Activated CD4-positive, alpha-beta T cell treated with anti-CD3 and anti-CD28 coated beads for 36 hours (primary cell): Measurements from ENCODE around the gene JAZF1. TPM values are rescaled to one million over a fixed set of nuclear protein-coding genes. Genes with fewer than 3 reads are reported as not detected.

Source experiments
- ATAC-seq: fragments of 200-7000 bp; cut with Tn5 transposase; one replicate; pipeline ENCODE4 v1.10.0; 2021; ENCODE audit warnings: mild to moderate bottlenecking, moderate library complexity
- CTCF ChIA-PET: fragments of 350-600 bp; sonication (Branson Sonifier 250); formaldehyde crosslinking; loops from one replicate; lab custom pipeline; 2021; ENCODE audit warnings: antibody characterized with exemption; lab: Charles Lee
- POLR2A ChIA-PET: fragments of 350-600 bp; sonication (Branson Sonifier 250); formaldehyde crosslinking; loops from one replicate; lab custom pipeline; 2021; ENCODE audit warnings: antibody characterized with exemption, inconsistent platforms; lab: Charles Lee
- DNase-seq: peaks from one replicate; pipeline ENCODE4 v3.0.0-alpha.2; 2020
- H3K27ac Mint-ChIP-seq: one replicate; pipeline ENCODE4 v1.8.0; 2021; ENCODE audit warnings: mixed read lengths
- H3K27me3 Mint-ChIP-seq: one replicate; pipeline ENCODE4 v1.8.0; 2021; ENCODE audit warnings: mixed read lengths
- H3K36me3 Mint-ChIP-seq: one replicate; pipeline ENCODE4 v1.8.0; 2021; ENCODE audit warnings: low read depth, mixed read lengths
- H3K4me1 Mint-ChIP-seq: one replicate; pipeline ENCODE4 v1.8.0; 2021; ENCODE audit warnings: mixed read lengths
- H3K4me3 Mint-ChIP-seq: one replicate; pipeline ENCODE4 v1.8.0; 2021; ENCODE audit warnings: mild to moderate bottlenecking, moderate library complexity, mixed read lengths
- H3K9me3 Mint-ChIP-seq: one replicate; pipeline ENCODE4 v1.8.0; 2021; ENCODE audit warnings: low read depth, mixed read lengths
- intact Hi-C, 2 experiments: fragments of 100-400 bp; cut with DNase I in 1 of 2; cut with micrococcal nuclease in 1 of 2; formaldehyde crosslinking; loops; one replicate each; pipeline versions ENCODE4 v1.14.2 to v1.15.1; 2022 to 2024; cut with DNase I, micrococcal nuclease
- total RNA-seq, 2 experiments: library from RNA; stranded (reverse); gene quantifications; one replicate each; pipeline ENCODE4 v1.2.3, GENCODE V29; 2021

The JAZF1 gene
- total RNA-seq, 2 experiments from 2014 or later, result 5.2 to 6.9 TPM

- Mint-ChIP-seq H3K9me3 (no peaks in the 10 kb centered on the region), H3K4me1 (peaks cover 9% of the 10 kb centered on the region), H3K27me3 (no peaks in the 10 kb centered on the region), H3K4me3 (no peak overlapping the region), H3K27ac (no peak overlapping the region), H3K36me3 (peaks cover 3% of the 10 kb centered on the region)
- intact Hi-C loops, result no loop called here
- ChIA-PET CTCF (interaction anchor here (1.2 to 2.2 kb wide), 2 partner anchors 8 to 27 kb away, joined by 6 to 9 read pairs; no protein-coding TSS in a partner anchor), POLR2A (no interaction called here)
- DNase-seq (no peak), ATAC-seq (no peak)
Observed at GRCh38 chr7:28104811-28105210, 75.8 kb downstream of the JAZF1 start.

DNA sequence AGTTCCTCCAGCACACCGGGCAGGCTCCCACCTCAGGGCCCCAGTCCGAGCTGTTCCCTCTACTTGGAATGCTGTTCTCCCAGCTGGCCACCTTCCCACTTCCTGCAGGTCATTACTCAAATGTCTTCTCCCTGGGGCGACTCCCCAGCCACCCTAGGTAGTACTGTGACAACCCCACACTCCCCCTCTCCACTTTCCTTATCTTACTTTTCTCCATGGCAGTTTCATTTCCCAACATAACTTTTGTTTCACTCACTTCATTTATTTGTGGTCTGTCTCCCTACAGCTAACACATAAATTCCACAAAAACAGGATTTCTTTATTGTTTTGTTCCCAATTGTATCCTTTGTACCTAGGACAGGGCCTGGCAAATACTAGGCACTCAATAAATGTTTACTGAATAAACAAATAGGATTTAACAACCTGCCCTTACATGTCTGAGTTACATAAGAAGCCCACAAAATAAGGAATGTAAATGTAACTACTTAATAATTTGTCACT lies 76.5 kb downstream of the JAZF1 start:
- H3K36me3 Mint-ChIP-seq, result peaks cover 3% of the 10 kb centered on the region
- ChIA-PET CTCF (no interaction called here), POLR2A (no interaction called here)
- H3K27me3 Mint-ChIP-seq, result no peaks in the 10 kb centered on the region
- no peak overlapping the region for H3K27ac Mint-ChIP-seq
- DNase-seq (no peak), ATAC-seq (no peak)
- H3K4me3 Mint-ChIP-seq, result no peak overlapping the region
- peaks cover 9% of the 10 kb centered on the region for H3K4me1 Mint-ChIP-seq
- H3K9me3 Mint-ChIP-seq, result no peaks in the 10 kb centered on the region
- intact Hi-C loops, result no loop called here

DNA sequence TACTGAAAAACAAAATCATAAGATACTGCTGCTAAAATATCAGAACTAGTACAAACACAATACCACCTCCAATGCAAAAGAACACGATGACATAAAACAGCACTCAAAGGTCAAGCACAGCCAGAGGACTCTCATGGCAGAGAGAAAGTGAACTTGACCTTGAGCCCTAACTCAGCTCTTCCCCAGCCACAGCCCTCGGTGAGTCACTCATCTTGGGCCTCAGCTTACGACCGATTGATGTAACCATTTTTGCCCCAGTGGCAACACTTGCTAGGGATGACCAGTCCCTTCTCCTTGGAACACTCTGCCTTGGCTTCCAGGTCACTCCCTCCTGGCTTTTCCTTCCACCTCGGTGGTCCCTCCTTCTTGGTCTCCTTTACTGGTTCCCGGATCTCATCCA lies 77.8 kb downstream of the JAZF1 start:
- H3K4me3 Mint-ChIP-seq, result no peak overlapping the region
- DNase-seq, result no peak
- ATAC-seq, result no peak
- intact Hi-C loops, result no loop called here
- H3K4me1 Mint-ChIP-seq, result no peaks in the 10 kb centered on the region
- H3K9me3 Mint-ChIP-seq, result no peaks in the 10 kb centered on the region
- H3K27me3 Mint-ChIP-seq, result no peaks in the 10 kb centered on the region
- ChIA-PET CTCF (interaction anchor here (0.6 to 1.0 kb wide), 3 partner anchors 9 to 270 kb away, joined by 3 read pairs; no protein-coding TSS in a partner anchor), POLR2A (no interaction called here)
- H3K27ac Mint-ChIP-seq, result no peak overlapping the region
- H3K36me3 Mint-ChIP-seq, result peaks cover 5% of the 10 kb centered on the region

GRCh38 chr7:28096713-28097112 lies 83.9 kb downstream of the JAZF1 start:
- ChIA-PET CTCF (interaction anchor here (0.5 to 5.4 kb wide), 34 partner anchors 9 to 901 kb away, joined by 3 to 47 read pairs (median 4); no protein-coding TSS in a partner anchor), POLR2A (no interaction called here)
- intact Hi-C loops, result loop anchor here (1.0 to 10.0 kb wide), 4 partner anchors 34 to 900 kb away; no protein-coding TSS in a partner anchor
- Mint-ChIP-seq H3K36me3 (peaks cover 4% of the 10 kb centered on the region), H3K4me3 (no peak overlapping the region), H3K27me3 (no peaks in the 10 kb centered on the region), H3K27ac (no peak overlapping the region), H3K4me1 (peaks cover 10% of the 10 kb centered on the region), H3K9me3 (no peaks in the 10 kb centered on the region)
- ATAC-seq, result peak; percentile 63
- DNase-seq, result peak; percentile 60

GRCh38 chr7:28095231-28095630 lies 85.4 kb downstream of the JAZF1 start:
- H3K27me3 Mint-ChIP-seq, result no peaks in the 10 kb centered on the region
- POLR2A ChIA-PET, result no interaction called here

DNA sequence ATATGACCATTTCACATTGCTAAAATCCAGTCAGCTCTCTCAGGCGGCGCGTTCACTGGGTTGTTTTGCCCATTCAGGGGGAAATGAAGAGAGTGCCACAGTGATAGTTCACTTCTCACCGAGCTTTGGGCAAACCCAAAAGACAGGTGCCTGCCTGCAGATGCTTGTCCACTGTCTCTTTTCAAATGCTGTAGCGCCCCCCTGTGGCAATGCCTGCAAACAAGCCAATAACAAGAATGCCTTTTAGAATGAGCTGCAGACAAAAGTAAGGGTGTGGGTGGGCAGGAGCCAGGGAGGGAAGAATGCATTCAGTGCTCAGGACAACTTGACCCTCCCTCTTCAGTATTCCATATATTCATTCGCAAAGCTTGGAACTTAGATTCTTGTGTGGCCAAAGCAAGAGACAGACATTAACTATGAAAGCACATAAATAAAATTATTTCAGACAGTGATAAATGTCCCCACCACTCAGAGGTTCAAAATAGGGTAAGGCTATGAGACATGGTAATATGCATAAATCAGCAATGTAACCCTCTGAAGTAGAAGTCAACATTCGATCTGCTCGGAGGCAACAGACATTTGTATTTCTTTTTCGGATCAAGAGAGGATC lies 86.9 kb downstream of the JAZF1 start:
- CTCF ChIA-PET, result interaction anchor here (0.6 to 5.4 kb wide), 18 partner anchors 8 to 898 kb away, joined by 3 to 47 read pairs (median 4); partner anchors contain the start of gene HIBADH
- ATAC-seq (peak; percentile 49), DNase-seq (peak; percentile 88)
- H3K4me3 Mint-ChIP-seq, result no peak overlapping the region
- intact Hi-C loops, result loop anchor here in 1 of 2 experiments (1.0 to 10.0 kb wide), 2 partner anchors 15 to 409 kb away; no protein-coding TSS in a partner anchor
- peaks cover 2% of the 10 kb centered on the region for H3K36me3 Mint-ChIP-seq
- no peak overlapping the region for H3K27ac Mint-ChIP-seq
- peaks cover 25% of the 10 kb centered on the region for H3K4me1 Mint-ChIP-seq
- POLR2A ChIA-PET, result no interaction called here
- no peaks in the 10 kb centered on the region for H3K9me3 Mint-ChIP-seq
- no peaks in the 10 kb centered on the region for H3K27me3 Mint-ChIP-seq

More at GRCh38 chr7:28095231-28095630, 85.4 kb downstream of the JAZF1 start:
- ATAC-seq (no peak), DNase-seq (no peak)
- no peak overlapping the region for H3K27ac Mint-ChIP-seq
- H3K4me1 Mint-ChIP-seq, result peaks cover 10% of the 10 kb centered on the region
- peaks cover 4% of the 10 kb centered on the region for H3K36me3 Mint-ChIP-seq
- intact Hi-C loops, result loop anchor here (5.0 to 10.0 kb wide), 2 partner anchors 410 to 898 kb away; no protein-coding TSS in a partner anchor
- CTCF ChIA-PET, result interaction anchor here (0.6 to 5.4 kb wide), 13 partner anchors 11 to 900 kb away, joined by 3 to 47 read pairs (median 4); no protein-coding TSS in a partner anchor
- no peak overlapping the region for H3K4me3 Mint-ChIP-seq
- H3K9me3 Mint-ChIP-seq, result no peaks in the 10 kb centered on the region

DNA sequence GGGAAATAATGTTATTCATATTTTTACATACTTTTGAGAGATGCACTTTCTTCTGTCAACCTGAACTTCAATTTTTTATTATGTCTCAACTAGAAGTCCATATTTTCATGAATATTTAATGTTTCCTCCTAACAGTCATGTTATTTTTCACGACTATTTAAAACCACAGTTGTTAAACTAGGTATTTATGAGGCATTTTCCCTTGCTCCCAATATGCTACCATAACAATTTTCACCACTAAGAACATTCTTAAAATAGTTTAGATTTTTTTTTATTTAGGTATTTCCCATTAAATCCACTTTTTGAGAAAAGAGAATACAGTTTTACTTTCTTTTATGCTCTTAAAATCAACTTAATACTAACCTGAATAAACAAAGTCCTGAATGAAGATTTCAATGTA lies 89.4 kb downstream of the JAZF1 start:
- no peaks in the 10 kb centered on the region for H3K9me3 Mint-ChIP-seq
- ChIA-PET CTCF (no interaction called here), POLR2A (no interaction called here)
- DNase-seq (no peak), ATAC-seq (no peak)
- H3K27ac Mint-ChIP-seq, result no peak overlapping the region
- peaks cover 17% of the 10 kb centered on the region for H3K4me1 Mint-ChIP-seq
- H3K27me3 Mint-ChIP-seq, result no peaks in the 10 kb centered on the region
- H3K4me3 Mint-ChIP-seq, result no peak overlapping the region
- peaks cover 2% of the 10 kb centered on the region for H3K36me3 Mint-ChIP-seq
- intact Hi-C loops, result loop anchor here in 1 of 2 experiments (10.0 kb wide), 1 partner anchor 406 kb away; no protein-coding TSS in a partner anchor

DNA sequence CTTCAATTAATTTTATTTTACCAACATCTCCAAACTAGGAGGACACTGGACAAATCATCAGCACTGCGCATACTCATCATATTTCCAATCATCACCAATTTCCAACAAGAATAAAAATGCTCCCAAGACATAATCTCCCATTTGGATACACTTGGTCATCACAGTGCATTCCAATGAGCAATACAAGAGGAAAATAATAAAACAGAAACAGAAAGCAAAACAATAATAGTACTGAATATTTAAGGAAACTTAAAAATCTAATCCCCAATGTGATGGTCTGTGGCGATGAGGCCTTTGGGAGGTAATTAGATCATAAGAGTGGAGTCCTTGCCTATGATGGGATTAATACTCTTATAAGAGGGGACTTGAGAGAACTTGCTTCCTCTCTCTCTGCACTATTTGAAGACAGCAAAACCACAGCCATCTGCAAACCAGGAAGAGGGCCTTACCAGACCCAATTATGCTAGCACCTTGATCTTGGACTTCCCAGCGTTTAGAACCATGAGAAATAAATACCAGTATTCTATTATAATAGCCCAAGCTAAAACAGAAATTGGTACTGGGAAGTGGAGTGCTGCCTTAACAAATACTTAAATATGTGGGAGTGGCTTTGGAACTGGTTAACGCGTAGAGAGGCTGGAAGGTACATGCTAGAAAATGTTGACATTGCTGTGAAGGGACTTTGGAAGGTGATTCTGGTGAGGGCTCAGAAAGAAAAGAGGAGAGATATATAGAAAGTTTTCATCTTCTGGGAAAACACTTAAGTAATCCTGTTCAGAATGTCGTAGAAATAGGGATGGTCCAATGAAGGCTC lies 91.5 kb downstream of the JAZF1 start:
- H3K27ac Mint-ChIP-seq, result no peak overlapping the region
- no peak for DNase-seq
- POLR2A ChIA-PET, result no interaction called here
- peaks cover 15% of the 10 kb centered on the region for H3K4me1 Mint-ChIP-seq
- CTCF ChIA-PET, result interaction anchor here (0.6 to 0.7 kb wide), 2 partner anchors 29 to 33 kb away, joined by 3 to 5 read pairs; no protein-coding TSS in a partner anchor
- ATAC-seq, result no peak
- no peaks in the 10 kb centered on the region for H3K9me3 Mint-ChIP-seq
- peaks cover 2% of the 10 kb centered on the region for H3K36me3 Mint-ChIP-seq
- intact Hi-C loops, result no loop called here
- no peak overlapping the region for H3K4me3 Mint-ChIP-seq
- H3K27me3 Mint-ChIP-seq, result no peaks in the 10 kb centered on the region

- intact Hi-C loops, result no loop called here
- Mint-ChIP-seq H3K4me3 (no peak overlapping the region), H3K4me1 (peaks cover 15% of the 10 kb centered on the region), H3K36me3 (no peaks in the 10 kb centered on the region), H3K27me3 (no peaks in the 10 kb centered on the region), H3K9me3 (no peaks in the 10 kb centered on the region), H3K27ac (no peak overlapping the region)
- ATAC-seq (no peak), DNase-seq (no peak)
- ChIA-PET CTCF (interaction anchor here (0.6 to 1.7 kb wide), 2 partner anchors 10 to 318 kb away, joined by 3 to 7 read pairs; no protein-coding TSS in a partner anchor), POLR2A (no interaction called here)
Observed at GRCh38 chr7:28088032-28088431, 92.6 kb downstream of the JAZF1 start.

DNA sequence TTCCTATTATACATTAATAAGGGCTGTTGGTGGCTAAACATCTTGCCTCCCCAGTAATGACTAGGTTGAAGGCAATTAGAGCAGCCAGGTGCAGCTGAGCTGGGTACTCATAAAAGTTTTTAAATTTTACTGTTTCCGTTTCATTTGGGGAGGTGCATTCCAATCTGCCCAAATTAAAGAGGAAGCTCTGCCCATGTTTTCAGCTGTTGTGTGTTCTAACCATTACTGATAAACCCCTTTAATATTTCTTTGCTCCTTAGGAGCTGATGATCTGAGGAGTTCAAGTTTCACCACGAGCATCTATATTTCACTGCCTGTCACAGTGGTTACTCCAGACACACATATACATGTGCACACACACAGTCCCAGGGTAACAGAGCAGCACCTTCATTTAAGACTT lies 94.4 kb downstream of the JAZF1 start:
- Mint-ChIP-seq H3K27me3 (no peaks in the 10 kb centered on the region), H3K4me3 (no peak overlapping the region), H3K4me1 (peaks cover 15% of the 10 kb centered on the region), H3K36me3 (no peaks in the 10 kb centered on the region), H3K27ac (no peak overlapping the region), H3K9me3 (no peaks in the 10 kb centered on the region)
- ChIA-PET CTCF (interaction anchor here (1.1 to 2.2 kb wide), 5 partner anchors 8 to 890 kb away, joined by 5 to 8 read pairs (median 6); no protein-coding TSS in a partner anchor), POLR2A (no interaction called here)
- ATAC-seq, result no peak
- no peak for DNase-seq
- intact Hi-C loops, result no loop called here
